ENCODE results near the gene OR1K1. TPM values are rescaled to one million over a fixed set of nuclear protein-coding genes. Genes with fewer than 3 reads are reported as not detected.

OR1K1 gene
- total RNA-seq, 1 donor from 2014 or later: not detected

Other genes starting within 250 kb of the OR1K1 start
- gene OR1N2, start 247.0 kb upstream of the OR1K1 start, total RNA-seq: not detected
- gene OR1L8, start 216.7 kb upstream of the OR1K1 start, total RNA-seq: not detected
- not detected for gene OR1Q1, start 185.4 kb upstream of the OR1K1 start, total RNA-seq
- gene OR1B1, start 142.5 kb upstream of the OR1K1 start, total RNA-seq: not detected
- gene OR1L1, start 138.4 kb upstream of the OR1K1 start, total RNA-seq: not detected
- gene OR1L3, start 125.0 kb upstream of the OR1K1 start, total RNA-seq: not detected
- not detected for gene OR1L4, start 76.1 kb upstream of the OR1K1 start, total RNA-seq
- gene OR1L6, start 57.8 kb upstream of the OR1K1 start, total RNA-seq: not detected
- gene OR5C1, start 11.2 kb upstream of the OR1K1 start, total RNA-seq: not detected
- 28.8 TPM for gene PDCL, start 28.5 kb downstream of the OR1K1 start, total RNA-seq
- 55.4 TPM for gene RC3H2, start 105.2 kb downstream of the OR1K1 start, total RNA-seq
- gene ZBTB6, start 113.2 kb downstream of the OR1K1 start, total RNA-seq: 19.2 TPM
- gene ZBTB26, start 131.4 kb downstream of the OR1K1 start, total RNA-seq: 8.4 TPM
- gene RABGAP1, start 140.9 kb downstream of the OR1K1 start, total RNA-seq: 83.2 TPM
- gene GPR21, start 233.5 kb downstream of the OR1K1 start, total RNA-seq: 2.6 TPM